OCI-LY7 (cell line): ENCODE measurements around the gene IGSF10. TPM values are rescaled to one million over a fixed set of nuclear protein-coding genes. Genes with fewer than 3 reads are reported as not detected.

ENCODE experiments used
- BruUV-seq: library from RNA; stranded (reverse); fragments of 400-500 nt; replicated peaks from 2 replicates; lab custom pipeline; 2021; lab: Mats Ljungman, UMichigan
- CTCF ChIA-PET: fragments of 300-600 bp; sonication (Branson Sonifier 250); formaldehyde crosslinking; loops from one replicate; lab custom pipeline; 2022; ENCODE audit warnings: antibody characterized with exemption; ENCODE audit not compliant: unreplicated experiment; lab: Charles Lee
- POLR2A ChIA-PET: fragments of 300-600 bp; sonication (Branson Sonifier 250); formaldehyde crosslinking; loops from one replicate; lab custom pipeline; 2022; ENCODE audit warnings: antibody characterized with exemption; lab: Charles Lee
- DNase-seq: peaks from one replicate; pipeline ENCODE4 v3.0.0-alpha.2; 2015; ENCODE audit warnings: low spot score
- H2AFZ ChIP-seq: fragments of 200-600 bp; sonication (generic), shearing (Covaris generic); 2 replicates; pipeline ENCODE4 v1.6.1; 2014; ENCODE audit warnings: mild to moderate bottlenecking, antibody characterized with exemption, low read length, moderate library complexity
- H3K27ac ChIP-seq: fragments of 200-600 bp; sonication (generic); 2 replicates; pipeline ENCODE4 v1.5.1; 2014; ENCODE audit warnings: mixed run types, low read depth, mild to moderate bottlenecking, moderate library complexity, low read length, inconsistent platforms; ENCODE audit not compliant: poor library complexity, severe bottlenecking
- H3K36me3 ChIP-seq: fragments of 200-600 bp; sonication (generic); 2 replicates; pipeline ENCODE4 v1.6.1; 2014; ENCODE audit warnings: mild to moderate bottlenecking, antibody characterized with exemption, low read length, moderate library complexity, mixed read lengths; ENCODE audit not compliant: insufficient read depth
- H3K4me1 ChIP-seq: fragments of 200-600 bp; sonication (generic); 2 replicates; pipeline ENCODE4 v1.5.1; 2014; ENCODE audit warnings: mild to moderate bottlenecking, low read length; ENCODE audit not compliant: insufficient read depth, poor library complexity, severe bottlenecking
- H3K4me2 ChIP-seq: fragments of 200-600 bp; sonication (generic); 2 replicates; pipeline ENCODE4 v1.6.1; 2014; ENCODE audit warnings: mild to moderate bottlenecking, low read length
- H3K4me3 ChIP-seq: fragments of 200-600 bp; sonication (generic); 2 replicates; pipeline ENCODE4 v1.5.1; 2014; ENCODE audit warnings: mild to moderate bottlenecking, low read depth, low read length; ENCODE audit not compliant: poor library complexity, severe bottlenecking
- H3K79me2 ChIP-seq: fragments of 200-600 bp; sonication (generic); 2 replicates; pipeline ENCODE4 v1.6.1; 2016; ENCODE audit warnings: low read depth, mild to moderate bottlenecking, low read length, moderate library complexity, mixed read lengths; ENCODE audit not compliant: insufficient read depth
- H3K9me2 ChIP-seq: fragments of 200-600 bp; sonication (generic); 2 replicates; pipeline ENCODE4 v1.6.1; 2016; ENCODE audit warnings: mild to moderate bottlenecking, low read length, mixed read lengths; ENCODE audit not compliant: insufficient read depth
- H3K9me3 ChIP-seq: fragments of 200-600 bp; sonication (generic); 2 replicates; pipeline ENCODE4 v1.6.1; 2014; ENCODE audit warnings: mild to moderate bottlenecking, mixed run types, low read length, mixed read lengths
- H4K20me1 ChIP-seq: fragments of 200-600 bp; sonication (generic); 2 replicates; pipeline ENCODE4 v1.6.1; 2014; ENCODE audit warnings: mild to moderate bottlenecking, antibody characterized with exemption, low read length, moderate library complexity, mixed read lengths; ENCODE audit not compliant: insufficient read depth
- CTCF ChIP-seq: fragments of 200-600 bp; sonication (generic); conservative IDR thresholded peaks from 2 replicates; pipeline ENCODE4 v1.5.1; 2014; ENCODE audit warnings: mild to moderate bottlenecking, antibody characterized with exemption, low read length, moderate library complexity, mixed read lengths
- EZH2phosphoT487 ChIP-seq: fragments of 200-600 bp; sonication (generic); IDR thresholded peaks from 2 replicates; pipeline ENCODE4 v1.6.1; 2018; ENCODE audit warnings: low read depth, borderline replicate concordance, mild to moderate bottlenecking, mixed run types, antibody characterized with exemption, low read length, moderate library complexity, mixed read lengths
- intact Hi-C: fragments of 100-400 bp; cut with micrococcal nuclease; formaldehyde crosslinking; loops from one replicate; pipeline ENCODE4 v1.10.0; 2022; ENCODE audit not compliant: unreplicated experiment
- total RNA-seq, 2 experiments: library from RNA; depleted of rRNA in 1 of 2; stranded (reverse); fragments of >200 nt in 1 of 2; shearing (Covaris generic) in 1 of 2; gene quantifications; 2 replicates each; pipeline ENCODE4 v1.2.3, GENCODE V29; 2014 to 2022

The IGSF10 gene
- total RNA-seq, 2 experiments from 2014 or later: not detected

- CTCF ChIA-PET: no interaction called here
- POLR2A ChIA-PET: no interaction called here
These were observed 28.1 kb downstream of the IGSF10 start for GRCh38 chr3:151432616-151433372.

GRCh38 chr3:151431940-151432339, 28.9 kb downstream of the IGSF10 start:
- no peak for DNase-seq
- Histone ChIP-seq H3K4me3 (no peak overlapping the region), H4K20me1 (no peaks in the 10 kb centered on the region), H3K9me3 (no peaks in the 10 kb centered on the region), H3K9me2 (no peaks in the 10 kb centered on the region), H3K4me1 (peaks cover under 1% of the 10 kb centered on the region), H2AFZ (no peak overlapping the region), H3K27ac (no peak overlapping the region), H3K36me3 (0 out of 2 replicates have a peak, but pooled peaks cover 4% of the 10 kb centered on the region), H3K4me2 (no peak overlapping the region), H3K79me2 (no peaks in the 10 kb centered on the region)
- BruUV-seq: no TSS peak
- intact Hi-C loops: loop anchor here (10.0 kb wide), 1 partner anchor 483 kb away; no protein-coding TSS in a partner anchor
- ChIA-PET CTCF (no interaction called here), POLR2A (interaction anchor here (0.6 kb wide), 1 partner anchor 9 kb away, joined by 4 read pairs; no protein-coding TSS in a partner anchor)
- TF ChIP-seq EZH2phosphoT487: no peak
- no peak for TF ChIP-seq CTCF

More at GRCh38 chr3:151432616-151433372, 28.1 kb downstream of the IGSF10 start:
- Histone ChIP-seq H3K27ac (no peak overlapping the region), H3K4me3 (no peak overlapping the region), H3K9me2 (no peaks in the 10 kb centered on the region), H3K9me3 (no peaks in the 10 kb centered on the region), H3K36me3 (0 out of 2 replicates have a peak, but pooled peaks cover 4% of the 10 kb centered on the region), H3K79me2 (no peaks in the 10 kb centered on the region), H3K4me2 (no peak overlapping the region), H4K20me1 (no peaks in the 10 kb centered on the region), H2AFZ (no peak overlapping the region), H3K4me1 (no peaks in the 10 kb centered on the region)
- intact Hi-C loops: loop anchor here (10.0 kb wide), 1 partner anchor 482 kb away; no protein-coding TSS in a partner anchor
- no TSS peak for BruUV-seq
- DNase-seq: no peak
- TF ChIP-seq CTCF (no peak), EZH2phosphoT487 (no peak)
